ENCODE data around the gene BST1. TPM values are rescaled to one million over a fixed set of nuclear protein-coding genes. Genes with fewer than 3 reads are reported as not detected.

The BST1 gene
- total RNA-seq, 1 donor from 2014 or later, result not detected

GRCh38 chr4:15738877-15739276 lies 36.0 kb downstream of the BST1 start:
- no peak for DNase-seq
- Mint-ChIP-seq H3K36me3 (ENCODE audit: unreplicated experiment) (no peaks in the 10 kb centered on the region), H3K4me1 (ENCODE audit: low read depth, unreplicated experiment) (peaks cover 16% of the 10 kb centered on the region)

DNA sequence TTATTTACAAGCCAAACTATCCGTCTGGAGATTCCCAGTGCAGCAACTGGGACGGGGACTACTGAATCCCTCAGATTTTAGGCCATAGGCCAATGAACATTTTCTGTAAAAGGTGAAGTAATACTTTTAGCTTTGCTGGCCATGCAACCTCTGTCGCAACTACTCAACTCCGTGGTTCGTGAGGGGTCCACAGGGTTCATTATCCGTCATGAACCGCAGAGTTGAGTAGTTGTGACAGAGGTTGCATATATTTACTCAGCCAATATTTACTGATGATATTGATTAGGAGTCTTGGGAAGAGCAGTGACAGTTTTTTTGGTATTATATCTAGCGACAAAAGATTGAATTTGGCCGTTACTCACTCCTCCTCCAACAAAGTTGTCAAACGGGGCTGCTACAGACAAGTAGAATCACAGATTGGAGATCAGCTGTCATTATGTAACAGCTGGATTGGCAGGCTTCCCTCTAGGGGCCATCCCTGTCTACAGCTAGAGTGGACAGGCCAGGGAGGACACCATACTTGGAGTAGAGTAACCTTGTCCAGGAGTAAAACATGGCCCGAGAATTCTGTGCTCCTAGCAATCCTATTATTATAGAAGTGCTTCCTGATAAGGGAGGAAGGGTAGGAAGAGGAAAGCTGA lies 38.0 kb downstream of the BST1 start:
- Mint-ChIP-seq H3K36me3 (ENCODE audit: unreplicated experiment) (no peaks in the 10 kb centered on the region), H3K27me3 (ENCODE audit: unreplicated experiment) (peaks cover 4% of the 10 kb centered on the region), H3K4me3 (ENCODE audit: unreplicated experiment) (no peak overlapping the region), H3K9me3 (ENCODE audit: unreplicated experiment) (peaks cover 12% of the 10 kb centered on the region), H3K4me1 (ENCODE audit: low read depth, unreplicated experiment) (peaks cover 18% of the 10 kb centered on the region), H3K27ac (ENCODE audit: unreplicated experiment) (peak overlapping the region; percentile 52)
- DNase-seq, result no peak
- no peak for TF ChIP-seq CTCF (IDR thresholded peaks at IDR 0.05; ENCODE audit: partially characterized antibody, unreplicated experiment)

More at GRCh38 chr4:15738877-15739276, 36.0 kb downstream of the BST1 start:
- peaks cover 7% of the 10 kb centered on the region for H3K27me3 Mint-ChIP-seq (ENCODE audit: unreplicated experiment)
- no peak overlapping the region for H3K4me3 Mint-ChIP-seq (ENCODE audit: unreplicated experiment)
- peaks cover 12% of the 10 kb centered on the region for H3K9me3 Mint-ChIP-seq (ENCODE audit: unreplicated experiment)
- no peak for TF ChIP-seq CTCF (IDR thresholded peaks at IDR 0.05; ENCODE audit: partially characterized antibody, unreplicated experiment)
- H3K27ac Mint-ChIP-seq (ENCODE audit: unreplicated experiment), result no peak overlapping the region

- DNase-seq, result no peak
- peaks cover 12% of the 10 kb centered on the region for H3K9me3 Mint-ChIP-seq (ENCODE audit: unreplicated experiment)
- H3K27ac Mint-ChIP-seq (ENCODE audit: unreplicated experiment), result no peak overlapping the region
- peaks cover 5% of the 10 kb centered on the region for H3K36me3 Mint-ChIP-seq (ENCODE audit: unreplicated experiment)
- H3K4me1 Mint-ChIP-seq (ENCODE audit: low read depth, unreplicated experiment), result peaks cover 18% of the 10 kb centered on the region
- H3K27me3 Mint-ChIP-seq (ENCODE audit: unreplicated experiment), result peaks cover 4% of the 10 kb centered on the region
- H3K4me3 Mint-ChIP-seq (ENCODE audit: unreplicated experiment), result no peak overlapping the region
- TF ChIP-seq CTCF (IDR thresholded peaks at IDR 0.05; ENCODE audit: partially characterized antibody, unreplicated experiment), result no peak
Observed at GRCh38 chr4:15742083-15742582, 39.3 kb downstream of the BST1 start.

- Mint-ChIP-seq H3K27ac (ENCODE audit: unreplicated experiment) (peak overlapping the region; percentile 54), H3K4me1 (ENCODE audit: low read depth, unreplicated experiment) (peaks cover 18% of the 10 kb centered on the region), H3K4me3 (ENCODE audit: unreplicated experiment) (no peak overlapping the region), H3K27me3 (ENCODE audit: unreplicated experiment) (peaks cover 4% of the 10 kb centered on the region), H3K36me3 (ENCODE audit: unreplicated experiment) (peaks cover 5% of the 10 kb centered on the region), H3K9me3 (ENCODE audit: unreplicated experiment) (peaks cover 12% of the 10 kb centered on the region)
- no peak for DNase-seq
- TF ChIP-seq CTCF (IDR thresholded peaks at IDR 0.05; ENCODE audit: partially characterized antibody, unreplicated experiment), result no peak
Observed at GRCh38 chr4:15742637-15743036, 39.8 kb downstream of the BST1 start.

DNA sequence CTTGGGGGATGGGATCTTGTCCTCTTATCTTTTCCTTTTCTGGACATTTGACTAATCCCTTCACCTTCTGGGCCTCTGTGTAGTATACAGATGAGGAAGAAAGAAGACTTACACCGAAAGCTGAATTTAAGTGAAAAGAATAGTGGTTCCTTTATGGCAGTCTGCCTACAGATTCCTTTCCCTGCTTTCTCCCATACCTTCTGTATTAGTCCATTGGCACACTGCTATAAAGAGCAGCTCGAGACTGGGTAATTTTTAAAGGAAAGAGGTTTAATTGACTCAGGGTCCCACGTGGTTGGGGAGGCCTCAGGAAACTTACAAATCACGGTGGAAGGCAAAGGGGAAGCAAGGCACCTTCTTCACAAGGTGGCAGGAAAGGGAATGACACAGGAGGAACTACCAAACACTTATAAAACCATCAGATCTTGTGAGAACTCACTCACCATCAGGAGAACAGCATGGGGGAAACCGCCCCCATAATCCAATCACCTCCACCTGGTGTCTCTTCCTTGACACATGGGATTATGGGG lies 41.2 kb downstream of the BST1 start:
- Mint-ChIP-seq H3K36me3 (ENCODE audit: unreplicated experiment) (peaks cover 5% of the 10 kb centered on the region), H3K4me3 (ENCODE audit: unreplicated experiment) (no peak overlapping the region), H3K4me1 (ENCODE audit: low read depth, unreplicated experiment) (peaks cover 18% of the 10 kb centered on the region), H3K27me3 (ENCODE audit: unreplicated experiment) (peaks cover 4% of the 10 kb centered on the region), H3K9me3 (ENCODE audit: unreplicated experiment) (peaks cover 14% of the 10 kb centered on the region), H3K27ac (ENCODE audit: unreplicated experiment) (peak overlapping the region; percentile 89)
- no peak for DNase-seq
- no peak for TF ChIP-seq CTCF (IDR thresholded peaks at IDR 0.05; ENCODE audit: partially characterized antibody, unreplicated experiment)
